ENCODE measurements around the gene RPL13A. TPM values are rescaled to one million over a fixed set of nuclear protein-coding genes. Genes with fewer than 3 reads are reported as not detected.
A peak's percentile ranks its signal among the peaks of the same experiment; 100 is the strongest.

Gene RPL13A
- total and polyA plus RNA-seq, 2 of the 13 experiments (the other 11 are each of a cell fraction or from before 2014, with no cell fraction given) = 2,601 to 3,407 TPM

GRCh38 chr19:49502866-49503581, 15.6 kb downstream of the RPL13A start (continued):
- TF ChIP-seq CEBPB (IDR thresholded peaks at IDR 0.05; ENCODE audit: borderline replicate concordance, low read depth, low read length) (peak; percentile 26; the same call in 1 of the 2 replicates), FOXA1 (IDR thresholded peaks at IDR 0.05) (no peak), FOXA1 (CRISPR knock-in tag; IDR thresholded peaks at IDR 0.05) (0 out of 2 replicates have a peak, but pooled peaks have one; percentile 3), ZNF552 (CRISPR knock-in tag; IDR thresholded peaks at IDR 0.05; ENCODE audit: borderline replicate concordance) (no peak), ZFP1 (CRISPR knock-in tag; IDR thresholded peaks at IDR 0.05) (no peak), SMC3 (IDR thresholded peaks at IDR 0.05; ENCODE audit: low read length) (peak; percentile 82), ZNF773 (CRISPR knock-in tag; IDR thresholded peaks at IDR 0.05; ENCODE audit: borderline replicate concordance) (no peak), NCOA5 (CRISPR knock-in tag; IDR thresholded peaks at IDR 0.05) (no peak), IRF2 (CRISPR knock-in tag; IDR thresholded peaks at IDR 0.05) (0 out of 2 replicates have a peak, but pooled peaks have one; percentile 24), ZNF362 (CRISPR knock-in tag; IDR thresholded peaks at IDR 0.05; ENCODE audit: borderline replicate concordance) (peak; percentile 42; the same call in 1 of the 2 replicates), PATZ1 (CRISPR knock-in tag; IDR thresholded peaks at IDR 0.05) (peak; percentile 69; the same call in 1 of the 2 replicates), SOX6 (IDR thresholded peaks at IDR 0.05) (no peak), SOX6 (CRISPR knock-in tag; IDR thresholded peaks at IDR 0.05) (peak; percentile 89), HES4 (CRISPR knock-in tag; IDR thresholded peaks at IDR 0.05; ENCODE audit: borderline replicate concordance) (no peak), SOX5 (CRISPR knock-in tag; IDR thresholded peaks at IDR 0.05; ENCODE audit: borderline replicate concordance) (peak; percentile 80), ZNF367 (CRISPR knock-in tag; IDR thresholded peaks at IDR 0.05; ENCODE audit: borderline replicate concordance) (no peak), PITX1 (CRISPR knock-in tag; IDR thresholded peaks at IDR 0.05) (0 out of 2 replicates have a peak, but pooled peaks have one; percentile 12), ZNF619 (CRISPR knock-in tag; IDR thresholded peaks at IDR 0.05) (no peak), SOX13 (IDR thresholded peaks at IDR 0.05) (peak; percentile 53; the same call in 1 of the 2 replicates), SOX13 (CRISPR knock-in tag; conservative IDR thresholded peaks at IDR 0.05 in 1 of 2, IDR thresholded peaks at IDR 0.05 in 1 of 2) (peak in 1 of 2 experiments; percentile 89; a peak in 2 of 4 replicates), CTCF (CRISPR knock-in tag; IDR thresholded peaks at IDR 0.05) (peak; percentile 81), ZNF431 (CRISPR knock-in tag; IDR thresholded peaks at IDR 0.05; ENCODE audit: borderline replicate concordance, low read depth) (no peak), CREM (IDR thresholded peaks at IDR 0.05) (0 out of 2 replicates have a peak, but pooled peaks have one; percentile 10), CREM (CRISPR knock-in tag; IDR thresholded peaks at IDR 0.05) (no peak)
- TF ChIP-seq, protein P1, sequence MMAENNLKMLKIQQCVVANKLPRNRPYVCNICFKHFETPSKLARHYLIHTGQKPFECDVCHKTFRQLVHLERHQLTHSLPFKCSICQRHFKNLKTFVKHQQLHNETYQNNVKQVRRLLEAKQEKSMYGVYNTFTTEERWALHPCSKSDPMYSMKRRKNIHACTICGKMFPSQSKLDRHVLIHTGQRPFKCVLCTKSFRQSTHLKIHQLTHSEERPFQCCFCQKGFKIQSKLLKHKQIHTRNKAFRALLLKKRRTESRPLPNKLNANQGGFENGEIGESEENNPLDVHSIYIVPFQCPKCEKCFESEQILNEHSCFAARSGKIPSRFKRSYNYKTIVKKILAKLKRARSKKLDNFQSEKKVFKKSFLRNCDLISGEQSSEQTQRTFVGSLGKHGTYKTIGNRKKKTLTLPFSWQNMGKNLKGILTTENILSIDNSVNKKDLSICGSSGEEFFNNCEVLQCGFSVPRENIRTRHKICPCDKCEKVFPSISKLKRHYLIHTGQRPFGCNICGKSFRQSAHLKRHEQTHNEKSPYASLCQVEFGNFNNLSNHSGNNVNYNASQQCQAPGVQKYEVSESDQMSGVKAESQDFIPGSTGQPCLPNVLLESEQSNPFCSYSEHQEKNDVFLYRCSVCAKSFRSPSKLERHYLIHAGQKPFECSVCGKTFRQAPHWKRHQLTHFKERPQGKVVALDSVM (CRISPR knock-in tag; IDR thresholded peaks at IDR 0.05) = peak; percentile 89

Data from HepG2 (cell line).